Stimulated activated CD4-positive, alpha-beta T cell treated with anti-CD3 and anti-CD28 coated beads, TNF-alpha, amount 100 ng/mL, for 4 hours (primary cell): ENCODE data around the gene SGCD.

Experiments
- DNase-seq, 3 experiments: peaks; one replicate each; pipeline ENCODE4 v3.0.0-alpha.2; 2020; ENCODE audit warnings: low read depth in 3 of 3

Gene SGCD

GRCh38 chr5:156687514-156687913, 360.6 kb downstream of the SGCD start:
- DNase-seq, result no peak

- no peak for DNase-seq
Measured at GRCh38 chr5:156691572-156691971, 364.6 kb downstream of the SGCD start.

GRCh38 chr5:156693113-156693512, 366.1 kb downstream of the SGCD start:
- no peak for DNase-seq

GRCh38 chr5:156694598-156694997, 367.6 kb downstream of the SGCD start:
- DNase-seq, result no peak

- DNase-seq, result no peak
Measured at GRCh38 chr5:156695774-156696173, 368.8 kb downstream of the SGCD start.

GRCh38 chr5:156698323-156698722, 371.4 kb downstream of the SGCD start:
- DNase-seq, result no peak

GRCh38 chr5:156699147-156699546, 372.2 kb downstream of the SGCD start:
- DNase-seq, result no peak

- DNase-seq, result no peak
Measured at GRCh38 chr5:156704139-156704538, 377.2 kb downstream of the SGCD start.

GRCh38 chr5:156706631-156707030, 379.7 kb downstream of the SGCD start:
- DNase-seq, result no peak

GRCh38 chr5:156707750-156708149, 380.8 kb downstream of the SGCD start:
- no peak for DNase-seq

- DNase-seq, result no peak
Measured at GRCh38 chr5:156715287-156715686, 388.3 kb downstream of the SGCD start.

GRCh38 chr5:156716591-156717380, 389.8 kb downstream of the SGCD start:
- no peak for DNase-seq

GRCh38 chr5:156718985-156719384, 392.0 kb downstream of the SGCD start:
- DNase-seq, result no peak

- no peak for DNase-seq
Measured at GRCh38 chr5:156722358-156722757, 395.4 kb downstream of the SGCD start.

GRCh38 chr5:156735477-156735876, 408.5 kb downstream of the SGCD start:
- no peak for DNase-seq

GRCh38 chr5:156741516-156741915, 414.6 kb downstream of the SGCD start:
- no peak for DNase-seq

GRCh38 chr5:156753846-156754245, 426.9 kb downstream of the SGCD start:
- no peak for DNase-seq

- DNase-seq, result no peak
Measured at GRCh38 chr5:156755421-156756087, 428.6 kb downstream of the SGCD start.

GRCh38 chr5:156758011-156758791, 431.2 kb downstream of the SGCD start:
- no peak for DNase-seq

GRCh38 chr5:156759156-156759555, 432.2 kb downstream of the SGCD start:
- DNase-seq, result no peak

- no peak for DNase-seq
Measured at GRCh38 chr5:156762771-156763170, 435.8 kb downstream of the SGCD start.

GRCh38 chr5:156764176-156764971, 437.4 kb downstream of the SGCD start:
- DNase-seq, result no peak
